Vagina (tissue), 2 donors: Measurements from ENCODE around the gene GPR149.

Experiments used
- CTCF ChIP-seq, 3 experiments: fragments of 450-650 bp in 2 of 3; fragments of 200-600 bp in 1 of 3; sonication (generic) in 1 of 3; IDR thresholded peaks; one replicate each; pipeline ENCODE4 v1.5.1; 2017 to 2019; ENCODE audit warnings: antibody characterized with exemption in 3 of 3, mild to moderate bottlenecking in 2 of 3, moderate library complexity in 2 of 3
- POLR2A ChIP-seq, 2 donors: fragments of 450-650 bp; IDR thresholded peaks; one replicate each; pipeline ENCODE4 v1.6.1; 2017; ENCODE audit warnings: antibody characterized with exemption in 2 of 2, mild to moderate bottlenecking in 2 of 2, moderate library complexity in 2 of 2
- POLR2AphosphoS5 ChIP-seq, 2 donors: sonication (generic); formaldehyde crosslinking; IDR thresholded peaks; one replicate each; pipeline ENCODE4 v1.9.0; 2017; ENCODE audit warnings: antibody characterized with exemption in 2 of 2, mild to moderate bottlenecking in 2 of 2, low read depth in 1 of 2; ENCODE audit not compliant: insufficient read depth in 1 of 2

GRCh38 chr3:154469585-154469984 is 39.6 kb upstream of the GPR149 start:
- TF ChIP-seq CTCF (IDR thresholded peaks at IDR 0.05) (no peak), POLR2A (IDR thresholded peaks at IDR 0.05) (no peak), POLR2AphosphoS5 (IDR thresholded peaks at IDR 0.05; ENCODE audit: insufficient read depth in 1 of 2, low read depth in 1 of 2) (no peak)
